ENCODE results near the gene LNPK.
"Not testable (repeated sequence)": the region's sequence is repeated elsewhere in the genome, so short reads cannot be mapped to it uniquely, and the experiment has no call there.

LNPK gene

GRCh38 chr2:175904035-175904434 lies 98.0 kb downstream of the LNPK start:
- DNase-seq (ENCODE audit: low read depth, low spot score): no peak

DNA sequence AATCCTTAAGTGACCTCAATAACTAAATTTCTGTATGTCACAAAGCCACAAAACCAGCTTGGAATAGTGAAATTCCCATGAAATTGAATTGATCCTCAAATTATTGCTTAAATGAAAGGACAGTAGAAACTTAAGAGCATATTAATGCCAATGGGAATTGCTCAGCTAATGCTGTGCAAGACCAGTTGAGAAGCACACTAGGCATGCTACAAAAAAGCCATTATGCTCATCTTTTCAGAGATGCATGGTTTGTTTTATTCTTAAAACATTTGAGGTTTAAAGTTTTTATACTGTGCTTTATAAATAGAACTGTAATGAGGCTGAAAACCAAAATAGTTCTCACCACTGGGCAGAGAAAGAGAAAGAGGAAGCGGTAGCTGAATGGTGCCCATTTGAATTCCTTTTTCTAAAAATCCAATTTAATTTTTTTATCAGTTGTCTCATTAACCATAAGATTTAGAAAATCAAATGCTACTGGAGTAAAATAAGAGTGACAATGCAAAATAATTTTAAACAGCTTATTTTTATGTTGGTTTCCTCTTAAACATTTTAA lies 98.6 kb downstream of the LNPK start:
- no peak for DNase-seq (ENCODE audit: low read depth, low spot score)

DNA sequence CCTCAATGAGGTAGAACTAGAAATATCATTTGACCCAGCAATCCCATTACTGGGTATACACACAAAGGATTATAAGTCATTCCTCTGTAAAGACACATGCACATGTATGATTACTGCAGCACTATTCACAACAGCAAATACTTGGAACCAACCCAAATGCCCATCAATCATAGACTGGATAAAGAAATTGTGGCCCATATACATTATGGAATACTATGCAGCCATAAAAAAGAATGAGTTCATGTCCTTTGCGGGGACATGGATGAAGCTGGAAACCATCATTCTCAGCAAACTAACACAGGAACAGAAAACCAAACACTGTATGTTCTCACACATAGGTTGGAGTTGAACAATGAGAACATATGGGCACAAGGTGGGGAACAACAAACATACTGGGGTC lies 106.1 kb downstream of the LNPK start:
- not testable (repeated sequence) for DNase-seq (ENCODE audit: low read depth, low spot score)

DNA sequence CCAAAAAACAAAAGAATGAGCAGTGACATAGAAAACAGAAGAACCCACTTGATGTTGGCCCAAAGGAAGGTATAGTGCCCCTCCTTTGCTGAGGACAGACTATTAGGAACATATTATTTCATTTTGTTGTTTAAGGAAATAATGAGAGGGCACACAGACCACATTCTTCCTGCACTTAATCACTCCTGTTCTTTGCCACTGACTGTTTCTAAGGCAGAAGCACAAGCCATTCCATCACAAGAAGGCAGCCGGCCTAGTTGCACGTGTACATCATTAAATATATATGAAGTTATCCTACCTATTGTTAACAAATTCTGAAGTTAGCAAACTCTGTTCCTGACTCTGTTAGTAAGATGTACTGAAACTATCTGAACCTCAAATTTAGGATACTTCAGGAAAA lies 110.0 kb downstream of the LNPK start:
- DNase-seq (ENCODE audit: low read depth, low spot score): no peak

DNA sequence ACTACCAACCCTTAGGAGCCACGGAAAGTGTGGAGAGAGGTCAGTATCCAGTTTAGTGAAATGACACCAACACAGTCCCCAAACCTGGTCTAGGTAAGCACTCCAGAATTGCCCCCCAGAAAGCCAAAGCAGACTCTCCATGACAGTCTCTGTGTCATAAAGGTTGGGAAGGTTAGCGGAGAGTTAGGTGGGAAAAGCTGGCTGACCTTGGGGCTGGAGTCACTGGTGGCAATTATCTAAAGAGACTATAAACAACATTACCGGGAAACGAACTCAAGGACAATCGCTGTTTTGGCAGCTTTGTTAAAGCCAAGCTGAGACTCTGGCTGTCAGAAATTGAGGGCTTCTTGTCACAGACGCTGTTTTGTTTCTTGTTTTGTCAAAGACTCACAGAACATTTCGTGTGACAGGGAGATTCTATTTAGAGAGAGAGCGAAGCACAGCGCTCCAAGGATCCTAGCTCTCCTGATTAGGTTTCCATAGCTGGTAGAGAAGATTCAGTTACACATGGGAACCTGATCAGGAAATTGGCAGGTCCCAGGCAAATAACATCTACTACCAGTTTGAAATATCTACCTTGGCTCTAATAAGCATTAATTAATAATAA lies 111.3 kb downstream of the LNPK start:
- no peak for DNase-seq (ENCODE audit: low read depth, low spot score)

DNA sequence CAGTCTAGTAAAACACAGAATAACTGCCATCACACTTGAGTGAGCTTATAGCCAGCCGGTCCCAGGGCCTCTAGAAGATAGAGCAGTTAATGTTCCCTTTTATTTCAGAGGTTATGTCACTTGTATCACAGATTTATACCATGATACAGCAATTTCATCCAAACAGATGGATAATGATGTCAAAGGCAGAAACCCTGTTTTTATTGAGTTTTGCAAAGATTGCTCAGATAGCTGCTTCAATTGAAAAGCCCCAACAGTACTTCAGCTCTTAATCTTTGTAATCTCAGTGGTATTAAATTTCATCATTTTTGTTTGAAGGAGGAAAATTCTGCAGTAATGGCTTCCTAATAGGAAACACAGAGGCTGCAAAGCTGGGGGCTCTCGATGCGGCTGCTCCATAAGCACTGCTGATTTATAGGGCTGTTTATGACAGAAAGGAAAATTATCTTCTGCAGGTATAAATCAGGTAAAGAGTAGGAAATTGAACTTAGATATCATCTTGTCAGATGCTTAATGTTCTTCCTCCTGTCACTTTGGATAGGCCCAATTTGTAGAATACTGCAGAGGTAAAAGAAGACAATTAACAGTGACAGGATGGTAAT lies 112.3 kb downstream of the LNPK start:
- DNase-seq (ENCODE audit: low read depth, low spot score): no peak

DNA sequence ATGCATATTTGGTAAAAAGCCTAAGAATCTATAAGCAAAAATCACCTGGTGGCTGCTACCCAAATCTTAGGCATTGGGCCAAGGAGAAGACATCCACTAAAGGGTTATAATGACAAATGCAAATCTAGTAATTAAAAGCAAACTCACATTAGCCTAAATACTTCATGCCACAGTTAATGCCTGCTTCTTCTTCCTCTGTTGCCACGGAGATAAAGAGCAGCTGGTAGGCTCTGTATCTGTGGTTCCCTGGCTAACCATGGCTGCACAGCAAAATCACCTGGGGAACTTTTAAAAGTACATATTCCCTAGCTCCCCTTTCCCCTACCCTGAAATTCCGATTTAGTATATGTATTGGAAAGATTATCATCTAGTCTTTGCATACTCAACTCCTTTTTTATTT lies 114.3 kb downstream of the LNPK start:
- DNase-seq (ENCODE audit: low read depth, low spot score): no peak

- no peak for DNase-seq (ENCODE audit: low read depth, low spot score)
Measured at GRCh38 chr2:175884697-175885393, 117.2 kb downstream of the LNPK start.

GRCh38 chr2:175883586-175884194 lies 118.4 kb downstream of the LNPK start:
- DNase-seq (ENCODE audit: low read depth, low spot score): no peak

- no peak for DNase-seq (ENCODE audit: low read depth, low spot score)
Measured at GRCh38 chr2:175879679-175880078, 122.4 kb downstream of the LNPK start.

DNA sequence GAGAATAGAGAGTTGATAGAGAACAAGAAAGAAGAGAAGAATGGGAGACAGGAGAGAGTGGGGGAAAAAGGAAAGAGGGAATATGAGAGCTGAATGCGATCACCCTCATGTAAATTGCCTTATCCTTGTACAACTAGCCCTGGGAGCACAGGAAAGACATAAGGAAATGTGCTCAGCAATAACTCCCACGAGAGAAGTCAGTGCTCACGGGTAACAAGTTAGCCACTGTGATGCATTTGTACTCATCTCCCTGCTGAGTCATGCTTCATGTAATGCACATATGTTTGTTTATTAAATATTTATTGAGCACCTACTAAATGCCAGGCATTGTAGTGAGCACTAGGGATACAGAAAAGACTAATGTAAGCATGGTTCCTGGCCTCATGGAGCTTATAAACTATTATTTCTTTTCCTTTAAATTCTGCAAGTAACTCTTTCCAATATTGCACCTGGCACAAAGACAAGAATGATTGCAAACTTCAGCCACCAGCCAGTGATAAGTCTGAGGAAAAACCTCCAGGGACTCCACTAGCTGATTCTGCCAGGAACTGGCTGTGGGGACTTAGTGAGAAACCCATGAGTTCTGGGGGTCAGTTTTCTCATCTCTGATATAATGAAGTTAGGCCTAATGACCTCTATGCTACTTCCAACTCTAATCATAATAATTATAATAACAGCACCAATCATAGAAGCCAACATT lies 124.1 kb downstream of the LNPK start:
- no peak for DNase-seq (ENCODE audit: low read depth, low spot score)

DNA sequence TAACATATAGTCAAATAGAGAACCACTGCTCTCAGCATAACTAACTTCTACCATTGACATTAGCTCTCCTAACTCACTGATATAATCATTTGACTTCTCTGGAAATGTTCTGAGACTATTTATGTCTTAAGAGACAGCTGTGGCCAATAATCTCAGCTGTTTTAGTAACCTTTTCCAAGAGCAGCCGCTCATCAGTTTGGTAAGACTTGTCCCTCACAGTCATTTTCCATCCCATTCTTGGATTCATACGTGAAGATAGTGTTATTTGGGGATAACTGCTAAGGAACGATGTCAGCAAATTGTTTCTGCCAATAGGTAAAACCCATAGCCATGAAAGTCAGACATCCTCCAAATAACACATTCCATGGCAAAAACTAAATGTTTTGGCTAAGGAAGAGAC lies 127.8 kb downstream of the LNPK start:
- DNase-seq (ENCODE audit: low read depth, low spot score): no peak
